Fibroblast of lung (primary cell): ENCODE measurements around the gene SBSN.

Experiments
- EZH2 ChIP-seq: IDR thresholded peaks from 2 replicates; pipeline ENCODE4 v1.5.1; 2012; ENCODE audit warnings: low read length, control low read depth, mild to moderate bottlenecking; ENCODE audit errors: missing control alignments
- TF ChIP-seq, protein P1 (sequence below), 2 donors: IDR thresholded peaks in 1 of 2; conservative IDR thresholded peaks in 1 of 2; 1 replicate in 1 of 2; 2 replicates in 1 of 2; pipeline ENCODE4 v1.5.1; 2011 to 2012; ENCODE audit warnings: low read length in 2 of 2, control low read depth in 1 of 2, inconsistent platforms in 1 of 2, low read depth in 1 of 2, mild to moderate bottlenecking in 1 of 2

DNA sequence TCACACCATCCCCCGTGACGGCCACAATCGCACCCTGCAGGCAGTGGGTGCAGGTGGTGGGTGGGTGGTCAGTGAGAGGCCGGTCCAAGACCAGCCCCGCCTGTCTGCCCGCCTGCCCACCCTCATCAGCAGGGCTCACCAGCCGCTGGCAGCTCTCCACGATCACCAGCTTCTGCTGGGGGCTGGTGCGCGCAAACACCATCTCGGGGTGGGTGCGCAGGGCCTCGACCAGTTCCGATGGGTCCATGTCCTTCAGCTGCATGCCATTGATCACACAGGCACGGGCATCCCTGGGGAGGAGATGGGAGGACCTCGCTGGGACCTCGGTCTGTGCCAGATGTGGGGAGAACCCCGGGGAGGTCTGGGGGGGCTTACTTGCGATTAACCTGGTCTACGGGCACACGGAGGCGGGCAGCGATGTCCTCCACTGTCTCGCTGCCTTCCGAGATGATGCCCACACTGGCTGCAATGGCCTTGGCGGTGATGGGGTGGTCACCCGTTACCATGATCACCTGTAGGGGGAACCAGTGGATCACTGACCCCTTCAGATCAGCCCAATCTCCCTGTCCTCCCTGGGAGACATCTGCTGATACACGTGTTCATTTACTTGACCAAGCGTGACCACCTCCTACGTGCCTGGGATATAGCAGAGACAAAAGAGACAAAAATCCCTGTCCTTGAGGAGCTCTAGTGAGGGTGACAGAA, 27.3 kb upstream of the SBSN start:
- TF ChIP-seq, protein P1, sequence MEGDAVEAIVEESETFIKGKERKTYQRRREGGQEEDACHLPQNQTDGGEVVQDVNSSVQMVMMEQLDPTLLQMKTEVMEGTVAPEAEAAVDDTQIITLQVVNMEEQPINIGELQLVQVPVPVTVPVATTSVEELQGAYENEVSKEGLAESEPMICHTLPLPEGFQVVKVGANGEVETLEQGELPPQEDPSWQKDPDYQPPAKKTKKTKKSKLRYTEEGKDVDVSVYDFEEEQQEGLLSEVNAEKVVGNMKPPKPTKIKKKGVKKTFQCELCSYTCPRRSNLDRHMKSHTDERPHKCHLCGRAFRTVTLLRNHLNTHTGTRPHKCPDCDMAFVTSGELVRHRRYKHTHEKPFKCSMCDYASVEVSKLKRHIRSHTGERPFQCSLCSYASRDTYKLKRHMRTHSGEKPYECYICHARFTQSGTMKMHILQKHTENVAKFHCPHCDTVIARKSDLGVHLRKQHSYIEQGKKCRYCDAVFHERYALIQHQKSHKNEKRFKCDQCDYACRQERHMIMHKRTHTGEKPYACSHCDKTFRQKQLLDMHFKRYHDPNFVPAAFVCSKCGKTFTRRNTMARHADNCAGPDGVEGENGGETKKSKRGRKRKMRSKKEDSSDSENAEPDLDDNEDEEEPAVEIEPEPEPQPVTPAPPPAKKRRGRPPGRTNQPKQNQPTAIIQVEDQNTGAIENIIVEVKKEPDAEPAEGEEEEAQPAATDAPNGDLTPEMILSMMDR (conservative IDR thresholded peaks at IDR 0.05 in 1 of 2, IDR thresholded peaks at IDR 0.05 in 1 of 2; ENCODE audit: low read depth in 1 of 2, low read length in 2 of 2) = peak in 1 of 2 donors; percentile 32
- no peak for TF ChIP-seq EZH2
